T1000 (cell line): ENCODE data around the gene PIK3R5.

Experiments used
- DNase-seq: peaks from one replicate; lab custom pipeline; 2025; ENCODE audit warnings: mixed read lengths; lab: John Stamatoyannopoulos, UW

Gene PIK3R5

DNA sequence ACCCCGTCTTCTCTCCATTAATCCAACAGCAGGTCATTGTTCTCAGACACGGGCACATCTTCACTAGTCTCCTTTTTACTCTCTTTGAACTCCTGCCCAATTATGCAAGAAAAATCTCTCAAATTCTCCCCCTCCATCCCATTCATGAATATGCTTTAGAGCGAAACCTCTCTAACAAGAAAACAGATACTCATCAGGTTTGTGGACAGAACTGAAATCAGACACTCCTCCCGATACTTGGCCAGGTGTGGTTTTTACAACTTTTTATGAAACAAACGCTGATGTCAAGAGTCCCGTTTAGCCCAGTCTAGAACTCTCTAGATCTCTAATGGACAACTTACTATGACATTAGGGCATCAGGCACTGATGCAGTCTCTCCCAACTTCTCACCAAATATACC, 40.9 kb downstream of the PIK3R5 start:
- no peak for DNase-seq

GRCh38 chr17:8923762-8924161, 41.7 kb downstream of the PIK3R5 start:
- DNase-seq = no peak

GRCh38 chr17:8922928-8923327, 42.6 kb downstream of the PIK3R5 start:
- DNase-seq = no peak

DNA sequence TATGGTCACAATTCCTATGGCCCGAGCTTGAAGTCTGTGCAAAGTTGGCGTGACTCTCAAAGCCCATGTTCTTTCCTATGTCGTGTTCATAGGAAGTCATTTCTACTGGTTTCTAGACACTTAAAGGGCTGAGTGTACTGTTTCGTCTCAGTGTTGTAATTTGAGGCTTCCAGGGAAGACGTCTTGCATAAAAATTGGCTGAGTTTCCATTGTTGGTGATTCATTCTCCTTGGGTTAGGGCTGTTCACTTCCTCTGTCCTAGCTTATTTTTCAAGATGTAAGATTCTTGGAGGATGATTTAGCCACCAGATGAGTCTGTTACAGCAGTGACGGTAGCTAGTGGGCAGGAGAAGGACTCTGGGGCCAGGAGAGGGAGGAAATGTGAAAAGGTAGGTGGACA, 43.1 kb downstream of the PIK3R5 start:
- DNase-seq = no peak

DNA sequence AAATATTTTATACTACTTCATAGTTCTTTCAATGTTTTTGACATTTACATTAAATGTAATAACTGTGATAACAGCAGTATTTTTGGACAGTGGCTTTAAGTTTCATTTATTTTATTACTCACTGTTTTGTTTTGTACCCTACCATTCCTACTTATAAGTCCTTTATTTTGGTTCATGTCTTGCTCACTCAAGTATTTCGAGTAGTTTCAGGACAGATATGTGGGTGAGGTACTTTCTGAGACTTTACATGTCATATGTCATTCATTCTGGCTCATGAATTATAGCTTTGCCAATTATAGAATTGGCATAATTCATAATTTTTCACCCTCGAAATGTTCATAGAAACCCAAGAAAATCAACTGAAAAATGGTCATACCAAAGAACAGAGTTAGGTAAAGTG, 44.4 kb downstream of the PIK3R5 start:
- no peak for DNase-seq

DNA sequence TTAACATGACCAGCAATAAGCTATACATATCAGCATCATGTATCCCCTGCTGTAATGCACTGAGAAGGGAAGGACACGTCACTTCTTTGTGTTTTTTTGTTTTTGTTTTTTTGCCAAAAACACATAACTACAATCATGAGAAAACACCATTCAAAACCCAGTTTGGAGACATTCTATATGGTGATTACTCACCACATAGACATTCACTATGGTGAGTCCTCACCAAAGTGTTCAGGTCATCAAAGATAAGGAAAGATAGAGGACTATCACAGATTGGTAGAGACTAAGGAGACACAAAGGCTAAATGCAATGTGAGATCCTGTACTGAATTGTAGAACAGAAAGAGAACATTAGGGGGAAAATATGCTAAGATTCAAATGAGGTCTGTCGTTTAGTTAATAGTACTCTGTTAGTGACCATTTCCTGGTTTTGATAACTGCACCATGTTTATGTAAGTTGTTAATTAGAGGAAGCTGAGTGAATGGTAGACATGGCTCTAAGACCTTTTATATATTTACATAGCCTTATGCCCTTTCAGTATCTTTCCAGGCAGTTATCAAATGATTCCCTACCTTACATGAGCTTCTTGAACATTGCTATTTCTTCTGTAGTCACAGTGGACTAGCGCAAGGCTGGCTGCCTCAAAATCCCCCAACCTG, 46.6 kb downstream of the PIK3R5 start:
- DNase-seq = no peak

GRCh38 chr17:8916466-8916865, 49.0 kb downstream of the PIK3R5 start:
- DNase-seq = no peak

- no peak for DNase-seq
Measured at GRCh38 chr17:8914554-8914953, 51.0 kb downstream of the PIK3R5 start.

GRCh38 chr17:8913879-8914278, 51.6 kb downstream of the PIK3R5 start:
- no peak for DNase-seq

- DNase-seq = no peak
Measured at GRCh38 chr17:8913091-8913490, 52.4 kb downstream of the PIK3R5 start.

- no peak for DNase-seq
Measured at GRCh38 chr17:8912084-8912981, 53.2 kb downstream of the PIK3R5 start.

- no peak for DNase-seq
Measured at GRCh38 chr17:8910969-8911604, 54.4 kb downstream of the PIK3R5 start.

DNA sequence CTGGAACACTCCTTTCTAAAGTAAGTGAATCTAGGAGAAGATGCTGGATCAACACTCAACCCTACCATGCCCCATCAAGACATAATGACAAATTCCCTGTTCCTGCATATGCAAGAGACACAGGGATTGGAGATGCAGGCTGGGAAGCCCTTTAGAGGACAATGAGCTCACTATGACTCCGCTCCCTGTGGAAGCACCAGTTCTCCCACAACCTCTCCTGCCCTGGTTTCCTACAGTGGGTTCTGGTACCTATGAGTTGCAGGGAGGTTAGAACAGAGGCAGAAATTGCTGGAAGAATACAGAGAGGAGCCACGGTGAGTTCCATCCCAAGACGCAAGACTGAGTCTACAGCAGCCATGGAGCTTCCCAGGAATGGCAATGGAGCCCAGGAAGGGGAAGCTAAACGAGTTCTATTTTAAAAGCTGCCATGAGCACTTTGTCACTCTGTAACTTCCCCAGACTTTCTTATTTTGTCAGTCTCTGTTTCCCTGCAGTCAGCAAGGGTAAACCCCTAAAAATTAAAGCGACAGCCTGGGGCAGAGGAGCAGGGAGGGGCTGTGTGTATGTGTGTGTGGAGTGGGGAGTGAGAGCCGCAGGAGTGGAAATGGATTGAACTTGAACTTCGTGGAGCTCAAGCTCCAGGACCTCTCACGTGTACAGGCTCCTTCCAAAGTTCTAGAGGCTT, 55.8 kb downstream of the PIK3R5 start:
- DNase-seq = no peak

DNA sequence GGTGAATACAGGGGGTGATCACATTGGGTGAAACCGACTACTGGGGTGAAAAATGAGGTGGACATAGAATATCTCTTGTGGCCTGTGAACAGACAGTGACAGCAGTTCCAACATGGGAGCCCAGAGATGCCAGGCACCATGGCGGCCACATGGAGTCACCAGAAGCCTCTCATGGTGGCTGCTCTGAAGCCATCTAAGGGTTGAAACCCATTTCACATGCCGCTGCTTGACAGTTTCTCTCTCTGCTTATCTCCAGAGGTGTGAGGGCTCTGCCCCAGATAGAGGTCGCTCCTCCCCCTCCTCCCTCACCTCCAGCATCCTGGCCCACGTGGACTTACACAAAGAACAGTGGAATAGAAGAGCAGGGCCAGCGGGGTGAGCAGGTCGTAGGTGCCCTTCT, 60.2 kb downstream of the PIK3R5 start:
- DNase-seq = no peak

DNA sequence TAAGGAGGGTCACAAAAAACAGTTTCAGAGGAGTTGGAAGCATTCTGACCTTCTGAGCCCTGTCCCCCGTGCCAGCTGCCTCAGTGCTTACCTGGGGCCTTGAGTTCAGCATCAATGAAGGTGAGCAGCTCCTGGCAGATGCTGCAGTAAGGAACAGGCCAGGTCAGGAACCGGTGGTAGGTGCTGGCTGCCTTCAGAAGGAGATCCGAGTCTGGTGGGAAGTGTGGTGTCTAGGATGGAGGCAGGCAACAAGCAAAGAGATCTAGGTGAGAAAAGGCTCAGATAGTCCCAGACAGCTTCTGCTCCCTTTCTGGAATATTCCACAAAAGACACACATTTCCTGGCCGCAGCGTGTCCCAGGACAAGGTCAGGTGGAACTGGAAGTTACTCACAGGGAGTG, 60.8 kb downstream of the PIK3R5 start:
- DNase-seq = no peak

DNA sequence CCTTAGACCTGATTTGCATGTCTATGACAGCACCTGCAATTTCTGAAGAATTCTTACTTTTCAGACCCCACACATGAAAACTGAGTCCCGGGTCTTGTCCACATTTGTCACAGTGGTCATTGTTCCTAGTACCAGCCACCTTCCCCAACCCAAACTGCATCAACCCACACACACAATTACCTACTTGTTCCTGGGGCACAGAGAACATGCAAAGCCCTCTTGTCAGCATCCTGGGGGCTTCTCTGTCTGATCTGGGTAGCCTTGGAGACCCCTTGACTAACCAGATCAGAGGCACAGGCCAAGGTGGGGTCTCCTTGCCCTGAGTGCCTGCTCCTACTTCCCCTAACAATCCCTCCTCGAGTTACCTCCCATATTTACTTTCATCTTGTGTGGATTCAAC, 61.3 kb downstream of the PIK3R5 start:
- no peak for DNase-seq

GRCh38 chr17:8900626-8901585, 64.6 kb downstream of the PIK3R5 start:
- no peak for DNase-seq

GRCh38 chr17:8900207-8900606, 65.3 kb downstream of the PIK3R5 start:
- no peak for DNase-seq

GRCh38 chr17:8898636-8899035, 66.9 kb downstream of the PIK3R5 start:
- no peak for DNase-seq

DNA sequence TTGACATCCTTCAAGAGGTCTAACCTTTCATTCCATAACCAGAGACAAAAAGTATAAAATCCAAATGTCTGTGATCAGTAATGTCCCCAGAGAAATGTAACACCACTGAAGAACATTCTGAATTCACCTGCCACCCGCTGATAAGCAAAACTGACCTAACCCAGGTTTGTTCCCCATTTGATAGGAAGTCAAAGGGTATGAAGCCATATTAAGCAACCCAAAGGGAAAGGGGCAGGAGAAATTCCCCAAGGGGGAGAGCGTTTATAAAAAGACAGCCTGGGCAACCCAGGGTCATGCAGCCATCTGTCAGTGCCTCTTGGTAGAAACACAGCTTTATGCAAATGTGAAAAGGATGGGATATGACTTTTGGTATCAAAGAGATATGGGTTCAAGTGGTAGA, 67.4 kb downstream of the PIK3R5 start:
- DNase-seq = no peak
